Right lobe of liver (tissue), 4 donors: ENCODE data around the gene PNKD.

Experiments used
- POLR2A ChIP-seq: fragments of 450-650 bp; IDR thresholded peaks from one replicate; pipeline ENCODE4 v1.6.1; 2017; ENCODE audit warnings: antibody characterized with exemption, mild to moderate bottlenecking
- TF ChIP-seq, protein P1 (sequence below), 4 donors: fragments of 200-600 bp in 3 of 4; fragments of 450-650 bp in 1 of 4; IDR thresholded peaks; one replicate each; pipeline versions ENCODE4 v1.5.1 to v1.8.0; 2016 to 2022; ENCODE audit warnings: antibody characterized with exemption in 4 of 4, mild to moderate bottlenecking in 2 of 4
- donor health status: DM: no; HTN: no; CAD: no.
- donor health status: DM: no; HTN: no; CAD: no.
- donor health status: DM: no; HTN: yes; CAD: no.

- TF ChIP-seq, protein P1, sequence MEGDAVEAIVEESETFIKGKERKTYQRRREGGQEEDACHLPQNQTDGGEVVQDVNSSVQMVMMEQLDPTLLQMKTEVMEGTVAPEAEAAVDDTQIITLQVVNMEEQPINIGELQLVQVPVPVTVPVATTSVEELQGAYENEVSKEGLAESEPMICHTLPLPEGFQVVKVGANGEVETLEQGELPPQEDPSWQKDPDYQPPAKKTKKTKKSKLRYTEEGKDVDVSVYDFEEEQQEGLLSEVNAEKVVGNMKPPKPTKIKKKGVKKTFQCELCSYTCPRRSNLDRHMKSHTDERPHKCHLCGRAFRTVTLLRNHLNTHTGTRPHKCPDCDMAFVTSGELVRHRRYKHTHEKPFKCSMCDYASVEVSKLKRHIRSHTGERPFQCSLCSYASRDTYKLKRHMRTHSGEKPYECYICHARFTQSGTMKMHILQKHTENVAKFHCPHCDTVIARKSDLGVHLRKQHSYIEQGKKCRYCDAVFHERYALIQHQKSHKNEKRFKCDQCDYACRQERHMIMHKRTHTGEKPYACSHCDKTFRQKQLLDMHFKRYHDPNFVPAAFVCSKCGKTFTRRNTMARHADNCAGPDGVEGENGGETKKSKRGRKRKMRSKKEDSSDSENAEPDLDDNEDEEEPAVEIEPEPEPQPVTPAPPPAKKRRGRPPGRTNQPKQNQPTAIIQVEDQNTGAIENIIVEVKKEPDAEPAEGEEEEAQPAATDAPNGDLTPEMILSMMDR (IDR thresholded peaks at IDR 0.05) = no peak
- TF ChIP-seq POLR2A = no peak
Observed at GRCh38 chr2:218253232-218253625, 17.1 kb upstream of the PNKD start.
